Spleen (tissue), 7 donors: ENCODE data around the gene CDH13.

Source experiments
- POLR2A ChIP-seq, 3 donors: fragments of 450-650 bp; IDR thresholded peaks; one replicate each; pipeline ENCODE4 v1.5.1; 2017; ENCODE audit warnings: antibody characterized with exemption in 3 of 3, mild to moderate bottlenecking in 1 of 3
- POLR2AphosphoS5 ChIP-seq, 3 donors: sonication (generic); formaldehyde crosslinking; IDR thresholded peaks; one replicate each; pipeline ENCODE4 v1.5.1; 2017; ENCODE audit warnings: antibody characterized with exemption in 3 of 3
- TF ChIP-seq, protein P1 (sequence below), 11 experiments: fragments of 200-600 bp in 7 of 11; fragments of 450-650 bp in 4 of 11; sonication (generic) in 4 of 11; IDR thresholded peaks in 8 of 11; conservative IDR thresholded peaks in 3 of 11; 1 replicate in 7 of 11; 2 replicates in 4 of 11; pipeline versions ENCODE4 v1.4.0 to v1.8.0; 2016 to 2021; ENCODE audit warnings: antibody characterized with exemption in 11 of 11, inconsistent platforms in 4 of 11, mild to moderate bottlenecking in 1 of 11
- donor health status: DM: no; HTN: no; CAD: no; lungs with moderate emphysema.
- donor health status: DM: no; HTN: no; CAD: no.
- donor health status: DM: no; HTN: no; CAD: no.

DNA sequence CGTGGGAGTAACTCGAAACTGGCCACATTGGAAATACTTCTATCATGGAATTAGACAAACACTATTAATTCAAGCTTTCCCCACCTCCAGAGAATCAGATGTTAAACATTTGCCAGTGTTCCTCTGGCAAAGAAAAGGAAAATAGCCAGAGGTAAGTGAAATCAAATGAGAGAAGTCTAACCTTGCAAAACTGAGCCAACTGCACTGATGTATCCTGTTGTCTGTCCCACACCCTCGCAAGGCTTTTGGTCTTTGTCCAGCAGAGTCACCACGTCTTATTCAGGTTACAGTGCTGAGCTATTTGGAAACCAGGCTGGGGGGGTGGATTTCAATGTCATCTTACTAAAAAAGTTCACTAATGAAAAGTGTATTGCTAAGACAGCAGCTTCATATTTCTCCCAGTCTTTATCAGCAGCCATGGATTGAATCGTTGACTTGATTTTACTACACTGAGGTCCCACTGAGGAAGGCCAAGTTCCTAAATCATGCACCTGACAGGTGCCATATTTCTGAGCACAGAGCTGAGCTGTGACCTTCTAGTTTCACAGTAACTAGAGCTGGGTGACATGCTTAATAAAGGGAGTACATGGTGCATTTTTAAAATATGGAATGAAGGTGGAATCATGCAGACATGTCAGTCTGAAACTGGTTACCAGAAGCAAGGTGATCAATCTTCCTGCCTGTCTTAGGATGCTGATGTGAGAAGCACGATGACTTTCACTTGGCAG, 1095.9 kb downstream of the CDH13 start:
- TF ChIP-seq, protein P1, sequence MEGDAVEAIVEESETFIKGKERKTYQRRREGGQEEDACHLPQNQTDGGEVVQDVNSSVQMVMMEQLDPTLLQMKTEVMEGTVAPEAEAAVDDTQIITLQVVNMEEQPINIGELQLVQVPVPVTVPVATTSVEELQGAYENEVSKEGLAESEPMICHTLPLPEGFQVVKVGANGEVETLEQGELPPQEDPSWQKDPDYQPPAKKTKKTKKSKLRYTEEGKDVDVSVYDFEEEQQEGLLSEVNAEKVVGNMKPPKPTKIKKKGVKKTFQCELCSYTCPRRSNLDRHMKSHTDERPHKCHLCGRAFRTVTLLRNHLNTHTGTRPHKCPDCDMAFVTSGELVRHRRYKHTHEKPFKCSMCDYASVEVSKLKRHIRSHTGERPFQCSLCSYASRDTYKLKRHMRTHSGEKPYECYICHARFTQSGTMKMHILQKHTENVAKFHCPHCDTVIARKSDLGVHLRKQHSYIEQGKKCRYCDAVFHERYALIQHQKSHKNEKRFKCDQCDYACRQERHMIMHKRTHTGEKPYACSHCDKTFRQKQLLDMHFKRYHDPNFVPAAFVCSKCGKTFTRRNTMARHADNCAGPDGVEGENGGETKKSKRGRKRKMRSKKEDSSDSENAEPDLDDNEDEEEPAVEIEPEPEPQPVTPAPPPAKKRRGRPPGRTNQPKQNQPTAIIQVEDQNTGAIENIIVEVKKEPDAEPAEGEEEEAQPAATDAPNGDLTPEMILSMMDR (IDR thresholded peaks at IDR 0.05 in 8 of 11, conservative IDR thresholded peaks at IDR 0.05 in 3 of 11) = no peak
- TF ChIP-seq POLR2A (IDR thresholded peaks at IDR 0.05) = no peak
- no peak for TF ChIP-seq POLR2AphosphoS5 (IDR thresholded peaks at IDR 0.05)
